ENCODE measurements around the gene AGRP.

AGRP gene

DNA sequence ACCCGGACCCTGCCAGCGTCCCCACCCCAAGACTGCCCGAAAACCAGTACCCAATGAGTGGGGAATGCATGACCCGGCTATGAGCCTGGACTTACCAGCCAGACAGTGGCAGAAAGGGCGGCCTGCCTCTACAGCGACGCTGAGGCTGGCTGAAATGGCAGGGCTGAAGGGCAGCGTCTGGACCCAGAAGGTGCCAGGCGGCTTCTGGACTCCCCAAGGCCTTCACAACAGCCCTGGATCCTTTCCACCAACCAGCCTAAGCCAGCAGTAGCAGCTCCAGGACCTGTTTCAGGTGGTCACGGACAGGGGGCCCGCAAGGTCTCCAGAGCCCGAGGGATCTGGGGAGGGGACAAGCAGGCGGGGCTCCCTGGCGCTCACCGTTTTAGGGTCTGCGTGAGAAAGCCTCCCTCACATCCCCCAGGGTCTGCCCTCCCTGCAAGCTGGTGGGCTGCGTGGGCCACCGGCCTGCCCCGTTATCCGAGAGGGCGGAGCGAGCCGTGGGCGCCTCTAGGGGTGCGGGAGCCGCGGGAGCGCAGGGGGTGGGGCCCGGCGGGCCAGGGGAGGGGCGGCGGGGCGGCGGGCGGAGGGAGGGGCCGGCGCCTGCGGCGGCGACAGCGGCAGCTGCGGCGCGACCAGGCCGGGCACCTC lies 45.0 kb upstream of the AGRP start, which contains the start of gene RIPOR1:
Gene RIPOR1, plus strand, starts transcription at position 608 of the 648 bp plus-strand sequence. CDS start 9,618 bp downstream, outside the sequence.
- H3K4me2 ChIP-seq (ENCODE audit: low read length) = peak within 1 kb of the TSS; percentile 71
- H3K27ac ChIP-seq (ENCODE audit: low read depth, low read length) = no peak within 1 kb of the TSS
- peak within 1 kb of the TSS; percentile 64 for H3K18ac ChIP-seq (ENCODE audit: low read length)
- H3K36me3 ChIP-seq (ENCODE audit: control insufficient read depth, insufficient read depth, low read length) = no peaks in the 10 kb centered on the region
- H2BK120ac ChIP-seq (ENCODE audit: low read depth, low read length) = no peak within 1 kb of the TSS
- H3K79me1 ChIP-seq (ENCODE audit: low read length) = no peaks in the 10 kb centered on the region
- H2AK5ac ChIP-seq (ENCODE audit: low read length) = no peak within 1 kb of the TSS
- H3K56ac ChIP-seq (ENCODE audit: low read length) = peak within 1 kb of the TSS; percentile 85
- no peaks in the 10 kb centered on the region for H3K79me2 ChIP-seq (ENCODE audit: control insufficient read depth, insufficient read depth, low read length)
- peak; percentile 61 for DNase-seq
- H3K4ac ChIP-seq (ENCODE audit: low read depth, low read length) = peak within 1 kb of the TSS; percentile 56
- no peak within 1 kb of the TSS for H4K8ac ChIP-seq (ENCODE audit: low read depth, low read length)
- no peak within 1 kb of the TSS for H2BK15ac ChIP-seq (replicated peaks; ENCODE audit: low read depth)
- H4K5ac ChIP-seq (ENCODE audit: low read length) = no peak within 1 kb of the TSS
- peak within 1 kb of the TSS; percentile 35 for H3K4me3 ChIP-seq (ENCODE audit: low read length)
- peaks cover 2% of the 10 kb centered on the region for H3K4me1 ChIP-seq (ENCODE audit: control insufficient read depth, low read depth, low read length)
- peak within 1 kb of the TSS; percentile 0 for H3K23ac ChIP-seq (ENCODE audit: low read length)
- peak within 1 kb of the TSS; percentile 68 for H3K9ac ChIP-seq (ENCODE audit: low read length)
- no CpG with 5 or more reads among the region's 45 CpGs for WGBS (ENCODE audit: extremely low coverage, insufficient coverage, low lambda C conversion rate)
- peaks cover 33% of the 10 kb centered on the region for H3K27me3 ChIP-seq (ENCODE audit: insufficient read depth, low read length, poor library complexity)
- H2BK5ac ChIP-seq (ENCODE audit: low read length) = no peak within 1 kb of the TSS

DNA sequence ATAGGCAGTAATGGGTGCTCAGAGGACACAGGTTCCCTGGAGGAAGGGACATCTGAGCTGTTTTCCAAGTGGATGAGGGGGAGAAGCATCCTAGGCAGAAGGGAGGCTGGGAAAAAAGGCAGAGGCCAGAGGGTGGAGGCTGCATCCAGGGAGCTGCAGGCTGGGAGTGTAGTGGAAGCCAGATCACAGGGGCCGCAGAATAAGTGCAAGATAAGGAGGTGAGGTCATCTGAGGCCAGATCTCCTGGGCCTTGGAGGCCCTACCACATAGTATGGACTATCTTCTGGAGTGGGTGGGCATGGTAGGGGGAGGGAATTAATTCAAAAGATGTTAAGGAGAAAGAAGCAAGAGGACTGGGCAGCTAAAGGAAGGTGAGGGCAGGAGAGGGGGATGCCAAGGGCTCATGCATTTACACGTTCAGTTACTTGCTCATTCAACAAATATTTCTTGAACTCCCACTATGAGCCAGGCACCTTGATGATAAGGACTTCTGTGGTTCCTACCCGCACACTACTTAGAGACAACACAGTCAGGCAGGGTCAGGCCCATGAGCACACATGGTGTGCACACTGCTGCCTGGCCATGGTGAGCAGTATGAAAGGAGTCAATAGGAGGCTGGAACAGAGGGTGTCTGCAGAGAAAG lies 42.9 kb upstream of the AGRP start:
- Histone ChIP-seq H3K4me2 (ENCODE audit: low read length) (no peak overlapping the region), H4K5ac (ENCODE audit: low read length) (no peak overlapping the region), H3K56ac (ENCODE audit: low read length) (no peak overlapping the region), H3K27ac (ENCODE audit: low read depth, low read length) (no peak overlapping the region), H3K36me3 (ENCODE audit: control insufficient read depth, insufficient read depth, low read length) (no peaks in the 10 kb centered on the region), H3K79me1 (ENCODE audit: low read length) (no peaks in the 10 kb centered on the region), H3K27me3 (ENCODE audit: insufficient read depth, low read length, poor library complexity) (peaks cover 17% of the 10 kb centered on the region), H3K79me2 (ENCODE audit: control insufficient read depth, insufficient read depth, low read length) (no peaks in the 10 kb centered on the region), H3K4me3 (ENCODE audit: low read length) (no peak overlapping the region), H3K18ac (ENCODE audit: low read length) (no peak overlapping the region), H4K8ac (ENCODE audit: low read depth, low read length) (no peak overlapping the region), H2BK15ac (replicated peaks; ENCODE audit: low read depth) (no peak overlapping the region), H3K4me1 (ENCODE audit: control insufficient read depth, low read depth, low read length) (peaks cover 2% of the 10 kb centered on the region), H3K23ac (ENCODE audit: low read length) (no peak overlapping the region), H2BK5ac (ENCODE audit: low read length) (no peak overlapping the region), H3K4ac (ENCODE audit: low read depth, low read length) (no peak overlapping the region), H3K9ac (ENCODE audit: low read length) (no peak overlapping the region), H2BK120ac (ENCODE audit: low read depth, low read length) (no peak overlapping the region), H2AK5ac (ENCODE audit: low read length) (no peak overlapping the region)
- DNase-seq = peak; percentile 43
- no CpG with 5 or more reads among the region's 3 CpGs for WGBS (ENCODE audit: extremely low coverage, insufficient coverage, low lambda C conversion rate)

DNA sequence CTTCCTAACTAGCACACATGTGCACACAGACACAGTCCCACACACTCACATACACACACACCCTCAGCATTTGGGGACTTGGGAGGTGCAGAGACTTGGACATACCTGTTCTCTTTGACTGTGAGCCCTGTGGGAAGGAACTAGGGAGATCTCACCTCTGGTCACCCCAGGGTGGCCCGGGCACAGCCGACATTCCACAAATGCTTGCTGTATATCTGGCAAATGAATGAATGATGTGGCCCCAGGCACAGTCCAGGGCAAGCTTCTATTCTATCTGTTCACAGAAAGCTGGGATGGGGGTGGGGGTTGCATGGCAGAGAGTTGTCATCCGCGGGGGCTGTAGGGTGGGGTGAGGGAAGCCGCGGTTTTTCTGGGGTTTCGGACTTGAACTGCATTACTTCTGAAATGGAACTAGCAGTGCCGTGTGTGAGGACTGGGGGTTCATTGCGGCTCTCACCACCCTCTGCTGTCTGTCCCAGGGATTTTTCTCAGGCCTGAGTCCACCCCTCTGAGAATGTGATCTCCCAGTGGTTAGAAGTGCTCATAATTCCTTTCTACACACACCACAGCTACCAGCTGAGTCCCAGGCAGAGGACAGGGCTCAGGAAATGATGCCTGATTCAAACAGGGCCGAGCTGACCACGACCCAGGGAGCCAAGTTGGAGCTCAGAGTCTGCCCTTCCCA lies 42.0 kb upstream of the AGRP start:
- H2AK5ac ChIP-seq (ENCODE audit: low read length) = no peak overlapping the region
- H3K79me2 ChIP-seq (ENCODE audit: control insufficient read depth, insufficient read depth, low read length) = no peaks in the 10 kb centered on the region
- peaks cover 2% of the 10 kb centered on the region for H3K4me1 ChIP-seq (ENCODE audit: control insufficient read depth, low read depth, low read length)
- H3K23ac ChIP-seq (ENCODE audit: low read length) = no peak overlapping the region
- H3K4me2 ChIP-seq (ENCODE audit: low read length) = no peak overlapping the region
- H2BK5ac ChIP-seq (ENCODE audit: low read length) = no peak overlapping the region
- no peak overlapping the region for H3K27ac ChIP-seq (ENCODE audit: low read depth, low read length)
- H2BK15ac ChIP-seq (replicated peaks; ENCODE audit: low read depth) = no peak overlapping the region
- no peak overlapping the region for H3K9ac ChIP-seq (ENCODE audit: low read length)
- H3K36me3 ChIP-seq (ENCODE audit: control insufficient read depth, insufficient read depth, low read length) = no peaks in the 10 kb centered on the region
- H3K4me3 ChIP-seq (ENCODE audit: low read length) = no peak overlapping the region
- no peak overlapping the region for H2BK120ac ChIP-seq (ENCODE audit: low read depth, low read length)
- no CpG with 5 or more reads among the region's 11 CpGs for WGBS (ENCODE audit: extremely low coverage, insufficient coverage, low lambda C conversion rate)
- DNase-seq = no peak
- no peak overlapping the region for H3K56ac ChIP-seq (ENCODE audit: low read length)
- no peaks in the 10 kb centered on the region for H3K79me1 ChIP-seq (ENCODE audit: low read length)
- H3K27me3 ChIP-seq (ENCODE audit: insufficient read depth, low read length, poor library complexity) = peaks cover 8% of the 10 kb centered on the region
- no peak overlapping the region for H4K5ac ChIP-seq (ENCODE audit: low read length)
- H3K18ac ChIP-seq (ENCODE audit: low read length) = no peak overlapping the region
- H3K4ac ChIP-seq (ENCODE audit: low read depth, low read length) = no peak overlapping the region
- no peak overlapping the region for H4K8ac ChIP-seq (ENCODE audit: low read depth, low read length)

DNA sequence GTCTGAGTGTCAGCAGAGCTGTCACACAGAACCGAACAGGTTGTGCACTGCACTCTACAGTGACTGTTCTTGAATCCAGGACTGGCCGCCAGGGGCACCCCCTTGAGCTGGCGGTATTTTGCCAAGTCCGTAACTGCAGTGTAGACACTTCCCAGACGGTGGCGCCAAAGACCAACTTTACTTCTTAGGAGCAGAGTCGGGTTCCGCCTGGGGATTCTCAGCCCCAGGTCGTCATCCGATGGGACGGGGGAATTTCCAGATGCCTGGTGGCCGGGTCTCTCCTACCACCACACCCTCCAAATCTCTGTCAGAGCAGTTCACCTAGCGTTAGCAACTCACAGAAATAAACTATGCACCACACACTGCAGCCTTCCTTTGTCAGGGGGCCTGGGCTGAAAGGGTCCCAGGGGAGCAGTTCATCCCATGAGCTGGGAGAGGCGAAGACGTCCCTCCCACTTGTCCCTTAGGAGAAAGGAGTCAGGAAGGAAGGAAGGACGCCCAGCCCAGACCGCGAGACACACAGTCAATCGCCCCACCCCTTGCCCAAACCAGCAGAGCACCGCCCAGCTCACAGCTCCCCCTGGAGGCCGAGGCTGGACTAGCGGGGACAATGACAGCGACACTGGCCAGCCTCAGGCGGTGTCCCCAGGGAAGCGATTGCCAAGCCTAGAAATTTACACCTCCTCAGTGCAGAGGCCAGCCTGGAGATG lies 37.9 kb upstream of the AGRP start:
- Histone ChIP-seq H3K27me3 (ENCODE audit: insufficient read depth, low read length, poor library complexity) (peaks cover 3% of the 10 kb centered on the region), H3K4me1 (ENCODE audit: control insufficient read depth, low read depth, low read length) (no peaks in the 10 kb centered on the region)
- no CpG with 5 or more reads among the region's 25 CpGs for WGBS (ENCODE audit: extremely low coverage, insufficient coverage, low lambda C conversion rate)

DNA sequence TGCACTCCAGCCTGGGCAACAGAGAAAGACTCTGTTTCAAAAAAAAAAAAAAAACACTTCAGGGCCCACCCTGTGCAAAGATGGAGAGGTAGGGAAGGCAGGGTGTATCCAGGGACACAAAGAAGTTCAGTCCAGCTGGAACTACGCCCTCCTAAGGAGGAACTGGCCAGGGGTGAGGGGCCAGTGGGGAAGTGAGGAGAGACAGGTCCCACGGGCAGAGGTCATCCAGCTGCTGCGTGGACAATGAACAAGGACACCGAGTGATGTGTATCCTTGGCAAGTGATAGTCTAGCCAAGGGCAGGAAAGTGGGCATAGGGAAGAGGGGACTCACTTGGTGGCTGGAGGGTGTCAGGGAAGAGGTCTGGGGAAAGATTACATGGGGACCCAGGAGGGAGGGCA lies 35.9 kb upstream of the AGRP start:
- no peak overlapping the region for H3K4me2 ChIP-seq (ENCODE audit: low read length)
- no peak overlapping the region for H3K23ac ChIP-seq (ENCODE audit: low read length)
- no peak for DNase-seq
- no peaks in the 10 kb centered on the region for H3K79me1 ChIP-seq (ENCODE audit: low read length)
- H3K18ac ChIP-seq (ENCODE audit: low read length) = no peak overlapping the region
- H3K27ac ChIP-seq (ENCODE audit: low read depth, low read length) = no peak overlapping the region
- H2BK15ac ChIP-seq (replicated peaks; ENCODE audit: low read depth) = no peak overlapping the region
- H3K4me3 ChIP-seq (ENCODE audit: low read length) = no peak overlapping the region
- H4K8ac ChIP-seq (ENCODE audit: low read depth, low read length) = no peak overlapping the region
- no peak overlapping the region for H2BK5ac ChIP-seq (ENCODE audit: low read length)
- no peak overlapping the region for H3K56ac ChIP-seq (ENCODE audit: low read length)
- H4K5ac ChIP-seq (ENCODE audit: low read length) = no peak overlapping the region
- no CpG with 5 or more reads among the region's 4 CpGs for WGBS (ENCODE audit: extremely low coverage, insufficient coverage, low lambda C conversion rate)
- no peak overlapping the region for H3K9ac ChIP-seq (ENCODE audit: low read length)
- H3K79me2 ChIP-seq (ENCODE audit: control insufficient read depth, insufficient read depth, low read length) = no peaks in the 10 kb centered on the region
- H3K4me1 ChIP-seq (ENCODE audit: control insufficient read depth, low read depth, low read length) = no peaks in the 10 kb centered on the region
- peaks cover 3% of the 10 kb centered on the region for H3K27me3 ChIP-seq (ENCODE audit: insufficient read depth, low read length, poor library complexity)
- H3K36me3 ChIP-seq (ENCODE audit: control insufficient read depth, insufficient read depth, low read length) = no peaks in the 10 kb centered on the region
- no peak overlapping the region for H3K4ac ChIP-seq (ENCODE audit: low read depth, low read length)
- H2AK5ac ChIP-seq (ENCODE audit: low read length) = no peak overlapping the region
- no peak overlapping the region for H2BK120ac ChIP-seq (ENCODE audit: low read depth, low read length)

More for the DNA sequence above, 37.9 kb upstream of the AGRP start:
- Histone ChIP-seq H3K36me3 (ENCODE audit: control insufficient read depth, insufficient read depth, low read length) (no peaks in the 10 kb centered on the region), H3K4me2 (ENCODE audit: low read length) (peak overlapping the region; percentile 73), H3K27ac (ENCODE audit: low read depth, low read length) (no peak overlapping the region), H3K79me2 (ENCODE audit: control insufficient read depth, insufficient read depth, low read length) (no peaks in the 10 kb centered on the region), H3K4me3 (ENCODE audit: low read length) (no peak overlapping the region), H2BK120ac (ENCODE audit: low read depth, low read length) (no peak overlapping the region), H2AK5ac (ENCODE audit: low read length) (no peak overlapping the region), H2BK15ac (replicated peaks; ENCODE audit: low read depth) (no peak overlapping the region), H3K56ac (ENCODE audit: low read length) (peak overlapping the region; percentile 77), H3K79me1 (ENCODE audit: low read length) (no peaks in the 10 kb centered on the region), H3K4ac (ENCODE audit: low read depth, low read length) (no peak overlapping the region), H3K18ac (ENCODE audit: low read length) (no peak overlapping the region), H4K8ac (ENCODE audit: low read depth, low read length) (no peak overlapping the region), H2BK5ac (ENCODE audit: low read length) (no peak overlapping the region), H3K9ac (ENCODE audit: low read length) (peak overlapping the region; percentile 62), H3K23ac (ENCODE audit: low read length) (no peak overlapping the region), H4K5ac (ENCODE audit: low read length) (no peak overlapping the region)
- peak; percentile 98 for DNase-seq

Measured in mesendoderm (in vitro differentiated cells).